Measurements from ENCODE around the gene CNOT11. TPM values are rescaled to one million over a fixed set of nuclear protein-coding genes. Genes with fewer than 3 reads are reported as not detected.

Gene CNOT11
- total RNA-seq, 2 donors from 2014 or later: 27.8 to 34.2 TPM

DNA sequence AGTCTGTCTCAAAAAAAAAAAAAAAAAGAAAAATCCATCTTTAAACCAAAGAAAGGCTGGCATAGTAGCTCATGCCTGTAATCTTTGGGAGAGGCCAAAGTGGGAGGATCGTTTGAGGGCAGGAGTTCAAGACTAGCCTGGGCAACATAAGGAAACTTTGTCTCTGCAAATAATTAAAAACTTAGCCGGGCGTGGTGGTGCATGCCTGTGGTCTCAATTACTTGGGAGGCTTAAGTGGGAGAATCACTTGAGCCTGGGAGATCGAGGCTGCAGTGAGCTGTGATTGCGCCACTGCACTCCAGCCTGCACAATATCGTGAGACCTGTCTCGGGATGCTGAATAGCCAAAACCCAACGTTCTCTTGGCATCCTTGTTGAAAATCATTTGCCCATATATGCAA lies 6.1 kb downstream of the CNOT11 start:
- H3K36me3 ChIP-seq: peaks cover 13% of the 10 kb centered on the region
- TF ChIP-seq, protein P1, sequence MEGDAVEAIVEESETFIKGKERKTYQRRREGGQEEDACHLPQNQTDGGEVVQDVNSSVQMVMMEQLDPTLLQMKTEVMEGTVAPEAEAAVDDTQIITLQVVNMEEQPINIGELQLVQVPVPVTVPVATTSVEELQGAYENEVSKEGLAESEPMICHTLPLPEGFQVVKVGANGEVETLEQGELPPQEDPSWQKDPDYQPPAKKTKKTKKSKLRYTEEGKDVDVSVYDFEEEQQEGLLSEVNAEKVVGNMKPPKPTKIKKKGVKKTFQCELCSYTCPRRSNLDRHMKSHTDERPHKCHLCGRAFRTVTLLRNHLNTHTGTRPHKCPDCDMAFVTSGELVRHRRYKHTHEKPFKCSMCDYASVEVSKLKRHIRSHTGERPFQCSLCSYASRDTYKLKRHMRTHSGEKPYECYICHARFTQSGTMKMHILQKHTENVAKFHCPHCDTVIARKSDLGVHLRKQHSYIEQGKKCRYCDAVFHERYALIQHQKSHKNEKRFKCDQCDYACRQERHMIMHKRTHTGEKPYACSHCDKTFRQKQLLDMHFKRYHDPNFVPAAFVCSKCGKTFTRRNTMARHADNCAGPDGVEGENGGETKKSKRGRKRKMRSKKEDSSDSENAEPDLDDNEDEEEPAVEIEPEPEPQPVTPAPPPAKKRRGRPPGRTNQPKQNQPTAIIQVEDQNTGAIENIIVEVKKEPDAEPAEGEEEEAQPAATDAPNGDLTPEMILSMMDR (IDR thresholded peaks at IDR 0.05): no peak
- DNase-seq (ENCODE audit: low spot score) (no peak), ATAC-seq (ENCODE audit: insufficient number of reproducible peaks, low FRiP score, low read depth) (no peak)
- no peak overlapping the region for H3K27ac ChIP-seq
- H3K27me3 ChIP-seq (replicated peaks; ENCODE audit: insufficient read depth): no peaks in the 10 kb centered on the region
- H3K4me3 ChIP-seq: no peak overlapping the region
- H3K4me1 ChIP-seq (ENCODE audit: control insufficient read depth in 1 of 2, low read depth in 2 of 2): peaks cover 17 to 22% of the 10 kb centered on the region in 2 donors
- no peaks in the 10 kb centered on the region for H3K9me3 ChIP-seq

DNA sequence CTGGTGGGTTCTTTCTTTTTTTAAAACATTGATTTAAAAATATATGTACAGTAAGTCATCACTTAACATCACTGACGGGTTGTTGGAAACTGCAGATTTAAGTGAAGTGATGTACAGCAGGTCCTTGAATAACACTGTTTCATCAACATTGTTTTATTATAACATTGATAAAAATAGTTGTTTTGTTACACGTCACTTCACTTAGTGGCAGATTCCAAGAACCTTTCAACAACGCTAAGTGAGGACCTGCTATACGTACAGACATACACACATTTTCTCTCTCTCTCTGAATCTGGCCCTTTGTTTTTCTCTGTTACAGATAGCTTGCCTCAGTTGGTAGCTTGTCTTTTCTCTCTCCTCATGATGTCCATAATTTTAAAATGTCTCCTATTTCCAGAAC lies 9.5 kb downstream of the CNOT11 start:
- ATAC-seq (ENCODE audit: insufficient number of reproducible peaks, low FRiP score, low read depth): no peak
- Histone ChIP-seq H3K27ac (no peak overlapping the region), H3K9me3 (no peaks in the 10 kb centered on the region), H3K4me3 (no peak overlapping the region), H3K27me3 (replicated peaks; ENCODE audit: insufficient read depth) (no peaks in the 10 kb centered on the region), H3K4me1 (ENCODE audit: control insufficient read depth in 1 of 2, low read depth in 2 of 2) (no peaks in the 10 kb centered on the region), H3K36me3 (peaks cover 22% of the 10 kb centered on the region)
- TF ChIP-seq, protein P1 (IDR thresholded peaks at IDR 0.05): no peak
- DNase-seq (ENCODE audit: low spot score): no peak

DNA sequence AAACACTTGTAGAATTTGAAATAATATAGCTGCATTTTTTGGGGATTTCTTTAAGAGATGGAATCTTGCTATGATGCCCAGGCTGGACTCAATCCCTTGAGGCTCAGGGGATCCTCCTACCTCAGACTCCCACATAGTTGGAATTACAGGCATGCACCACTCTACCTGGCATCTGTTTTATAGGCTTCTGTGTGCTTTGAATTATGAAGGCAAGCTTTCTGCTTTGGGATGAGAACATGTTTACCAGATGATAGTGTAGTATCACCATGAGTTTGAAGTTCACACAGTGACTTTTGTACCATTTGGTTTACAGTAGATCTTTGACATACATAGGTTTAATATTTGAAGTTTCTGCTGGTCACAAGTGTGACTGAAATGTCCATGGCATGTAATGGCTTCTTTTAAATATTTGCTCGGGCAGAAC lies 10.7 kb downstream of the CNOT11 start:
- ATAC-seq (ENCODE audit: insufficient number of reproducible peaks, low FRiP score, low read depth): no peak
- TF ChIP-seq, protein P1 (IDR thresholded peaks at IDR 0.05): no peak
- Histone ChIP-seq H3K4me1 (ENCODE audit: control insufficient read depth in 1 of 2, low read depth in 2 of 2) (no peaks in the 10 kb centered on the region), H3K27ac (no peak overlapping the region), H3K4me3 (no peak overlapping the region), H3K9me3 (no peaks in the 10 kb centered on the region), H3K36me3 (peaks cover 18% of the 10 kb centered on the region), H3K27me3 (replicated peaks; ENCODE audit: insufficient read depth) (no peaks in the 10 kb centered on the region)
- DNase-seq (ENCODE audit: low spot score): no peak

DNA sequence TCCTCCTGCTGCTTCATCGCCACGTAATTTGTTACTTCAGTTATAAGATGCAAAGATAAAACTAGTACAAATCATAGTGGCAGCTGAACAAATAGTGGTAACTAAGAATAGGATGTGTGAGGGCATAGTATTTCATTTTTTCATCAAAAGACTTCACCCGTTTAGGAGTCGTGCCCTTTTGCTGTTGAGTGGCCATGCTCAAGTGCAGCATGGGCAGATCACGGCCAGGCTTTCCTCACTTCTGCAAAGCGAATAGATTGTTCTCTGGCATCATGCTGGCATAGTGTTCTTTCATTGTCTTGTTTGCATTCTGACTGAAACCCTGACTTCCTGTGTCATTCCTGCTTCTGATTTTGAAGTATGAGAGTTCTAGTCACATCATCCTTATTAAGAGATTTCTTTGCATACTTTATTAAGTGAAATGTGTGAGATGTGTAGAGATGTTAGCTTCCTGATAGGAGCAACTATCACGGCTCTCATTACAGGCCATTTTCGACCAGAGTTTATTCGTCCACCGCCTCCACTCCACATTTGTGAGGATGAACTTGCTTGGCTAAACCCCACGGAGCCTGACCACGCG lies 11.8 kb downstream of the CNOT11 start:
- TF ChIP-seq, protein P1 (IDR thresholded peaks at IDR 0.05): no peak
- Histone ChIP-seq H3K27me3 (replicated peaks; ENCODE audit: insufficient read depth) (no peaks in the 10 kb centered on the region), H3K9me3 (no peaks in the 10 kb centered on the region), H3K4me3 (no peak overlapping the region), H3K27ac (no peak overlapping the region), H3K4me1 (ENCODE audit: control insufficient read depth in 1 of 2, low read depth in 2 of 2) (no peaks in the 10 kb centered on the region), H3K36me3 (peaks cover 12% of the 10 kb centered on the region)
- DNase-seq (ENCODE audit: low spot score) (no peak), ATAC-seq (ENCODE audit: insufficient number of reproducible peaks, low FRiP score, low read depth) (no peak)

DNA sequence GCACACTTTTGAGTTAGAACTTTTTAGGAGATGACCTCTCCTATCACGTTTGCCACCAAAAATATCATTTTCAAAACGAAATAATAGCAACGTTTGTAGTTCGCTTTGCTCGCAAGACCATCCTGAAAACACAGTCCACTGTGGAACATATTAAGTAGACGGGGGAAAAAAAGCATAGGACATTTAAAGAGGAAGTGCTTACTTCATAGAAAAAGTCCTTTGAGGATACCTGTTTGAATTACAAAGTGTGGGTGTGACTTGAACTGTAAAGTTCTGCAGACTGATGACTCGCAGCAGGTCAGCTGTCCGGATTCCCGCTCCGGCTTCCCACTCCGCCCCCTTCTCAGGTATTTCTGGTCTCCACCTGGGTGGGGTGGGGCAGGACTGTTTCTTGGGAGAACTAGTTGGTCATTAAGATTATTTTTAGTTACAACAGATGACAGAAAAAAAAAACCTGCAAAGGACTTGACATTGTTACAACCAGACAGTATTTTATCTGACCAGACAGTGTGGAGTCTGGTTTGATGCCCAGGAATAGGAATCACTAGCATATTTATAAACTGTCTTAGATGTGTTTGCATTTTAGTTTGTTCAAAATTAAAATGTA lies 13.3 kb downstream of the CNOT11 start:
- H3K9me3 ChIP-seq: no peaks in the 10 kb centered on the region
- H3K27ac ChIP-seq: no peak overlapping the region
- DNase-seq (ENCODE audit: low spot score) (no peak), ATAC-seq (ENCODE audit: insufficient number of reproducible peaks, low FRiP score, low read depth) (no peak)
- H3K4me3 ChIP-seq: no peak overlapping the region
- peaks cover 15% of the 10 kb centered on the region for H3K36me3 ChIP-seq
- H3K27me3 ChIP-seq (replicated peaks; ENCODE audit: insufficient read depth): no peaks in the 10 kb centered on the region
- no peaks in the 10 kb centered on the region for H3K4me1 ChIP-seq (ENCODE audit: control insufficient read depth in 1 of 2, low read depth in 2 of 2)
- TF ChIP-seq, protein P1 (IDR thresholded peaks at IDR 0.05): no peak
